NCI-H2196 (cell line): ENCODE results near the gene KCTD12.

Experiments
- DNase-seq: peaks from one replicate; lab custom pipeline; 2025; ENCODE audit not compliant: unreplicated experiment; lab: John Stamatoyannopoulos, UW

The KCTD12 gene

GRCh38 chr13:76860706-76861105, 25.5 kb downstream of the KCTD12 start:
- DNase-seq: no peak

- no peak for DNase-seq
These were observed 31.3 kb downstream of the KCTD12 start for GRCh38 chr13:76854894-76855293.

- no peak for DNase-seq
These were observed 32.1 kb downstream of the KCTD12 start for GRCh38 chr13:76853921-76854608.

- DNase-seq: no peak
These were observed 32.7 kb downstream of the KCTD12 start for GRCh38 chr13:76853481-76853880.

GRCh38 chr13:76852986-76853385, 33.2 kb downstream of the KCTD12 start:
- DNase-seq: no peak

GRCh38 chr13:76851961-76852360, 34.2 kb downstream of the KCTD12 start:
- no peak for DNase-seq

GRCh38 chr13:76849493-76849892, 36.7 kb downstream of the KCTD12 start:
- DNase-seq: no peak

- DNase-seq: no peak
These were observed 37.6 kb downstream of the KCTD12 start for GRCh38 chr13:76848596-76848995.

- DNase-seq: no peak
These were observed 39.8 kb downstream of the KCTD12 start for GRCh38 chr13:76846363-76846762.

- DNase-seq: no peak
These were observed 40.3 kb downstream of the KCTD12 start for GRCh38 chr13:76845865-76846264.

- DNase-seq: no peak
These were observed 40.8 kb downstream of the KCTD12 start for GRCh38 chr13:76845367-76845766.

GRCh38 chr13:76837801-76838200, 48.4 kb downstream of the KCTD12 start:
- DNase-seq: no peak

- no peak for DNase-seq
These were observed 49.9 kb downstream of the KCTD12 start for GRCh38 chr13:76836311-76836710.

GRCh38 chr13:76833441-76833954, 52.7 kb downstream of the KCTD12 start:
- DNase-seq: no peak

- DNase-seq: no peak
These were observed 53.8 kb downstream of the KCTD12 start for GRCh38 chr13:76832258-76832988.

- no peak for DNase-seq
These were observed 55.4 kb downstream of the KCTD12 start for GRCh38 chr13:76830805-76831204.
